GM19395 (cell line): ENCODE results near the gene FAM83D.
"Not testable (repeated sequence)": the region's sequence is repeated elsewhere in the genome, so short reads cannot be mapped to it uniquely, and the experiment has no call there.

Source experiments
- ATAC-seq: cut with Tn5 transposase; IDR thresholded peaks from one replicate; pipeline ENCODE4 v1.9.1; 2021; ENCODE audit warnings: mild to moderate bottlenecking, moderate library complexity; ENCODE audit not compliant: unreplicated experiment

Gene FAM83D

DNA sequence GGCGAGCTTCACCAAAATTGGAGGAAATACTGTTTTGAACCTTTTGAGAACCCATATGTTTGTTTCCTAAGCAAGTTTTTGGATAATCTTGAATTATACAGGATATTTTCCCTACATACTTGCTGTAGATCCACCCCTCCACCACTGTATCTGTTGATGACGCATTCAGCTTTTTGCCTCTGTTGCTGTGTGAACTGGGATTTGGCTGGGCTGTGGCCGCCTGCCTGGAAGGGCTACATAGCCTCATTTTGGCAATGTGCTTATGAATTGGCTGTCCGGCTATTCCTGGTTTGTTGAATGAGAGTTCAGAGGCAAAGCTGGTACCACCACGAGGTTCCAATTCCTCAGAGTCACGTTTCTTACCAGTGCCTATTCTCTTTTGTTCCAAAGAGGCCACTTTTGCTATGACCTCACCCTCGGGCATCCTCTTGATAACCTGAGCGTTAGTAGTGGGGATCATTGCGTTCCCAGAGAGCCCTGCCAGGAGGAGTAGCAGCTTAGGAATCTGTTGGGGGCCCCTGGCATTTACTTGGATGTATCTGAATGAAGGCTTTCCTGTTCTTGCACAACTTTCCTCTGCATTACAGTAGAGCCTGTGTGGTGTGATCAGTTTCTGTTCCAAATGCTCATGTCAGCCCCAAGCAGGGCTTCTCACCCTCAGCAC is 6.4 kb downstream of the FAM83D start:
- ATAC-seq, result no peak

- ATAC-seq, result no peak
These were observed 8.3 kb downstream of the FAM83D start for GRCh38 chr20:38934530-38934929.

GRCh38 chr20:38935285-38935684 is 9.1 kb downstream of the FAM83D start:
- no peak for ATAC-seq

- no peak for ATAC-seq
These were observed 9.8 kb downstream of the FAM83D start for GRCh38 chr20:38935967-38936407.

DNA sequence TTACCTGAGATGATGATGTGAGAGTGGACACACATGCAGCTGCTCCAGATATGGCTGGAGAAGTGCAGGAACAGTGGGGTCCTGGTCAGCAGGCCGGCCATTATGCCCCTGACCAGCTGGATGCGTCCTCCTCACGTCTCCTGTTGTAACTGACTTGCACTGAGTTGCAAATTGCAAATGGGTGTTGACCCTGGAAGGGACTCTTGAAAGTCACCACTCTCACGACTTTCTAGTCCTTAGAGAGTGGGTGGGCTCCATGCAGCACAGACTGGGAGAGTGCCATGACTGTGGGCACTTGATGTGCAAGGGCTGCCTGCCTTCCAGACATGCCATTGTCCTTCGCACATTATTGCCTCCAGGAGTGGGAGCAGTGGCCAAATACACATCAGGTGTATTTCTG is 10.8 kb downstream of the FAM83D start:
- ATAC-seq, result no peak

DNA sequence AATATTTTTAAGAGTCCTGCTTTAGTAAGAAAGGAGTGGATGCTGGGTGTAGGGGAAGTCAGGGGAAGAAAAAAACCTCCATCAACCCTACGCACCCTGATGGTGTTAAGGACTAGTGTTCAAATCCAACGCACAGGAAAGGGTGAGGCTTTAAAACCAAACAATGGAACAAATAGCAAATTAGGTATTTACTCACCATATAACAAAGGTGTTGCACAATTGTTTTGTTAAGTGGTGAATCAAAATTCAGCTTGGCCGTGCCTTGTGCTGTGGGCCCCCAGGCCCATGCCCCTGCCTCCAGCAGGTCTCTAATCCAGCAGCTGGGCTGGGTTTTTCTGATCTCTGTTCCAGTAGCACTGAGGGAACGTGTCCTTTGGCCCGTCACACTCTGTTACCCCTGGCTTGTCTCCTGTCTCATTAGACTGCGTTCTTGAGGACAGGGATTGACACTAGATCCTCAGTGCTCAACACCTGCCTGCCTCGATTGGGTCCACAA is 11.8 kb downstream of the FAM83D start:
- no peak for ATAC-seq

DNA sequence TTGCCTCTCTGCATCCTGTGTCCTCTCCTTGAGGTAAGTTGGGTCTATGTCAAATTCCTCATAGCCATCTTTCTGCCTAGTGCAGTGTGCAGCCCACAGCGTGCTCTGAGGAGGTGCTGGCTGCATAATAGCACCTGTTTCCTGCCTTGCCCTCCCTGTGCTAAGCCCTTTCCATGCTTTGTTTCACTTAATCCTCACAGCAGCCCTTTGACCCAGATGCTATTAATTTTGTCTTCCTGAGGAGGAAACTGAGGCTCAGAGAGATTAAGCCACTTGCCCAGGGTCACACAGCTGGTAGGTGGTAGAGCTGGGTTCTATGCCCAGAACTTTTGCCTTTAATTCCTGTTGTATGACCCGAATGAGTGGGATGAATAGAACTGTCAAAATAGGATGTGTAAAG is 13.5 kb downstream of the FAM83D start:
- no peak for ATAC-seq

- ATAC-seq, result no peak
These were observed 14.4 kb downstream of the FAM83D start for GRCh38 chr20:38940644-38941043.

DNA sequence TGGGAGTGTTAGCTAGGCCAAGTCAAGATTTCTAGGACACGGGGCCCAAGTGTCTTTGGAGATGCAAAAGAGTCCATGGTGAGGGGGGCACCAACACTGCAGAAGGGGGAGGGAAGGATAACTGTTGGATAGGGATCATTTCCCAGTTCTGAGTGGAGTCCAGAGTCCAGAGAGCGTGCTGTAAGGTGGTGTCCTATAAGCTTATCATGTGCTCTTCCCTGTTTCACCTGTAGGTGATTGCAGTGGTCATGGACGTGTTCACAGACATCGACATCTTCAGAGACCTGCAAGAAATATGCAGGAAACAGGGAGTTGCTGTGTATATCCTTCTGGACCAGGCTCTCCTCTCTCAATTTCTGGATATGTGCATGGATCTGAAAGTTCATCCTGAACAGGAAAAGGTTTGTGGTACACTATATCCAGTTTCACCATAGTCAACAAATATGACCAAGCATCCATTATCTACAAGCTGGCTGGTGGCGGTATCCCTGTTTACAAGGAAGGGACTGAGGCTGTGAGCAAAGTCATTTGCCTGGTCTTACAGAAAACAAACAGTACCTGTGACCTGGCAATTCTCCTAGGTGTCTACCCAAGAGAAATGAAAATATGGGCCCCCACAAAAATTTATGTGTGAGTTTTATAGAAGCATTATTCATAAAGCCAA is 15.6 kb downstream of the FAM83D start:
- ATAC-seq, result no peak

GRCh38 chr20:38945012-38945411 is 18.8 kb downstream of the FAM83D start:
- ATAC-seq, result no peak

DNA sequence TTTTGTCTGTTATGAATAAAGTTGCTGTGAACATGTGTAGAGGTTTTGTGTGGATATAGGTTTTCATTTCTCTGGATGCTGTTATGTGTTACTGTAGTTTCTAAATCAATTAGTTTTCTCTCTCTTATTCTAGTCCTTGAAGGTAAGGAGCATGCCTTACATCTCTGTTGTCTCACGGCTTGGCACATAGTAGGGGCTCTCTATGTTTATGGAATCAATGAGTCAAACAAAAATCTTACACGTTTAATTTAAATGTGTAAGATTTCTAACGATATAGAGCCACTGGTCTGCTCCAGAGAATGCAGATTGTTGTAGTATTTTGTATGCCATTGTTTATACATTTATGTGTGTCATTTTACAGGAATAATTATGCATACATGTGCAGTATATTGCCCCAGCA is 20.6 kb downstream of the FAM83D start:
- no peak for ATAC-seq

- no peak for ATAC-seq
These were observed 21.7 kb downstream of the FAM83D start for GRCh38 chr20:38947931-38948362.

- no peak for ATAC-seq
These were observed 24.0 kb downstream of the FAM83D start for GRCh38 chr20:38950254-38950653.

GRCh38 chr20:38951611-38952010 is 25.4 kb downstream of the FAM83D start:
- ATAC-seq, result no peak

DNA sequence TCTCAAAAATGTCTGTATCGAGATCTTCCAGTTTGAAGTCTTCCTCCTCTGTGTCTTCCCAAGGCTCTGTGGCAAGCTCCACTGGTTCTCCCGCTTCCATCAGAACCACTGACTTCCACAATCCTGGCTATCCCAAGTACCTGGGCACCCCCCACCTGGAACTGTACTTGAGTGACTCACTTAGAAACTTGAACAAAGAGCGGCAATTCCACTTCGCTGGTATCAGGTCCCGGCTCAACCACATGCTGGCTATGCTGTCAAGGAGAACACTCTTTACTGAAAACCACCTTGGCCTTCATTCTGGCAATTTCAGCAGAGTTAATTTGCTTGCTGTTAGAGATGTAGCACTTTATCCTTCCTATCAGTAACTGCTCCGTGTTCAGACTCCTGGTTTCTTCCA is 25.9 kb downstream of the FAM83D start:
- no peak for ATAC-seq

DNA sequence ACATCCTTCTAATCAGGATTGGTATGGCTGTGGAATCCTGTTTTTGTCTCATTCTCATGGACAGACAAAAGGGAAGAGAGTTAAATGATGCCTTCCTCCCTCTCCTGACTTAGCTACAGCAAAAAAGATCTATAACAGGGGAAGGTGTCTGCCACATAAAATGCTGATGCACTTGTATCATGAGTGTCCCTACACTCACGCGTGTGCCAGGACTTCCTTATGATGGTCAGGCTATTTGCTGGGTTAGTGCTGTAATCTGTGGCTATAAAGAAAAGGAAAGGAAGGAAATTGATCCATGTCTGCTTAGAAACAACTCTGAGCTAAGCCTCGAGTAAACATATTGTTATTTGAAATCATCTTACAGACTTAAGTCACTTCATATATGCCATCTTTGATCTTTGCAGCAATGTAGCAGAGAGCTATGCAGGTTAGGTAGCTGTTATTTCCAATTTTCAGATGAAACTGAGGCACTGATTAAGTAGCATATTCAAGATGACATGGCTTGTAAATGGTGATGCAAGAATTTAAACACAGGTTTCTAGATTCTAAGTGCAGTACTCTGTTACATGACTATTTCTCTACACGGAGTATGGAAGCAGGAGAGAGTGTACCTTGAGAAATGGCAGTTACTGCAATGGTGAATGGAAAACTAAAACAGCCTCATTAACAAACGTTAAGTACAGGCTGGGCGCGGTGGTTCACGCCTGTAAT is 27.6 kb downstream of the FAM83D start:
- no peak for ATAC-seq

DNA sequence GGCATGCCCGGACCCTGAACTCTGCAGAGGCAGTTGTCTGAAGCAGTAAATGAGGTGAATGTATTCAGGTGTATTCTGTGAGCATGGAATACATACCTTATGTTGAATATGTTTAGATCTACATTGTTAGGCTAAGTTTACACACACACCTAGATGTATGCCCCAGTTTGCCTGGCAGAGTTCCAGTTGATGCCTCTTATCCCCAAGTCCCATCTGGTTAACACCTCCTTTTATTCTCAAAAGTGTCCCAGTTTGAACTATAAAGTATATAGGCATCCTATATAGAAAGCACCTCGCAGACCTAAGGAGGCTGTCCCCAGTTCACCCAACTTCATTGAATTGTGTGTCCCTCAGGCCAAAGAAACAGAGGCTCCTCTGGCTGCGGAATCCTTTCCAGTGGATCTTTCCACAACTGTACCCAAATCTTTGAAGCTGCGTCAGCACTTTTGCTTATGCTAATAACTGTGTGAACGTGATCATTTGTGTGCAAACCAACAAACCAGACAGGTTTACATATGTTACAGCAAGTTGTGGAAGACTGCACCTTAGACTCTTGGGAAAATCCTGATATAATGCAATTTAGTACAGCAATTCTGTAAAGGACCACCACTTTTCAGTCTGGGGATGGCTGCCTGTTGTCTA is 31.1 kb downstream of the FAM83D start:
- no peak for ATAC-seq

GRCh38 chr20:38957915-38958485 is 31.8 kb downstream of the FAM83D start:
- no peak for ATAC-seq

DNA sequence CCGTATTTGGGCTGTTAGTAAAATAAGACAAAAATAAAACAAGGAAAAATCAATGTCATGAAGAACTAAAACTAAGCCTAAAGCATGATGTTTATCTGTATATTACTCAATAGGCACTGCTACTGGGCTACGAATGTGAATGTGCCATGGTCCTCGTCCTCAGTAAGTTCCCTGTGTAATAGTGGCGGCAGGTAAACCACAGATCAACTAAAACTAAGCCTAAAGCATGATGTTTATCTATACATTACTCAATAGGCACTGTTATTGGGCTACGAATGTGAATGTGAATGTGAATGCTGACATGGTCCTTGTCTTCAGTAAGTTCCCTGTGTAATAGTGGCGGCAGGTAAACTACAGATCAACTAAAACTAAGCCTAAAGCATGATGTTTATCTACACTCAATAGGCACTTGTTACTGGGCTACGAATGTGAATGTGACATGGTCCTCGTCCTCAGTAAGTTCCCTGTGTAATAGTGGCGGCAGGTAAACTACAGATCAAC is 34.0 kb downstream of the FAM83D start:
- ATAC-seq, result not testable (repeated sequence)

DNA sequence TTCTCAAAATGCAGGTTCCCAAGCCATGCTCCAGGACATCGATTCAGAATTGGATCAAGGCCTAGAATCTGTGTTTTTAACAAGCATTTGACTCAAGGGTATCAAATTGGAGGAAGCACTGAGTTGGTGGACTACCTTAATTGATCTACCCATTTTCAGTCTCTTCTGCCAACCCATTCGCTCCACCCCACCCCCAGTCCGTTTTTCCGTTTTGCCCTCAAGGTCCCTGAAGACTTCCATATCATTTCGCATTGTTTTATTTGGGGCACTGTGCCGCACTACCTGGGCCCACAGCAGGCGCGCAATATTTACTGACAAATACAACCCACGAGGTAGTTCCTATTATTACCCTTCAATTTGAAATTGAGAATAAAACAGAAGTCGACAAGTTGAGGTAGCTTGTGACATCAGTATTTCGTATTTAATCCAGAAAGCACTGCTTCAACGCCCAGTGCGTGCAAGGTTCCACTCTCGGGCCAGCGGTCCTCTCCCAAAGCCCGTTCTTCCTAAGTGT is 35.4 kb downstream of the FAM83D start:
- ATAC-seq, result no peak
